ENCODE results near the gene NLRP13. TPM values are rescaled to one million over a fixed set of nuclear protein-coding genes. Genes with fewer than 3 reads are reported as not detected.

Gene NLRP13
- total RNA-seq, 1 experiment from 2014 or later = not detected

DNA sequence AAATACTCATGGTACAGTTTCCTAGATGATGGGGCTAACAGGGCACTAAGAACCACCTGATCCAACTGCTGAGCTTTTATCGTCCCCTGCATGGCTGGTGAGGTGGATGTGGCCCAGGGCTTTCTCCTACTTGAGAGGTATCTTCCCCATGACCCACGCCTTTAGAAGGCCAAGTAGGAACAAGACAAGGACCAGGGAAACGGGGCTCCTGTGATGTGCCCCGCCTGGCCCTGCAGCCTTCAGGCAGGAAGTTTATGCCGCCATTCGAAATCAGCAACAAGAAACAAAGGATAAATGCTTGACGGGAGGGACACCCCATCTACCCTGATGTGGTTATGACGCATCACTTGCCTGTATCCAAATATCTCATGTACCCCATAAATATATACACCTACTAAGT, 4.1 kb downstream of the NLRP13 start:
- Histone ChIP-seq H3K4me3 (ENCODE audit: insufficient read depth, low read depth, low read length) (no peak overlapping the region), H3K27me3 (ENCODE audit: control insufficient read depth, insufficient read depth, low read length) (no peaks in the 10 kb centered on the region), H3K36me3 (replicated peaks; ENCODE audit: control insufficient read depth, insufficient read depth, low read length) (no peaks in the 10 kb centered on the region)
- DNase-seq = no peak

DNA sequence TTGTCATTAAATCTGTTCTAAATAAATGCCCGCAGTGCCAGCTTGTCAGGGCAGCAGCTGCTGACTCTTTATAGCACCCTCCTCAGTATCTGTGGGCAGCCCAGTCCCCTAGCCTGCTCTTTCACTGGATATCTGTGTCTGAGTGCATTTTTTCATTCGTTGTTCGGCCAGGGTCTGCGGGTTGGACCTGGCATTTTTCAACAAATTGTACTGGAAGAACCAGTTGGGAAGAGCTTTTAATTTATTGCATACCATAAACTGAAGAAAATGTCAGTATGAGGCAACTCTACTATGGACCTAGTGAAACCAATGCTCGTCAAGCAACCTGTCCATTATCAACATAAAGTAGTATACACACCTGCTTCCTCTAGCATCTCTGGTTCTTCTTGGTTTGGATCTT, 8.6 kb downstream of the NLRP13 start:
- Histone ChIP-seq H3K4me3 (ENCODE audit: insufficient read depth, low read depth, low read length) (no peak overlapping the region), H3K36me3 (replicated peaks; ENCODE audit: control insufficient read depth, insufficient read depth, low read length) (no peaks in the 10 kb centered on the region), H3K27me3 (ENCODE audit: control insufficient read depth, insufficient read depth, low read length) (no peaks in the 10 kb centered on the region)
- DNase-seq = no peak

DNA sequence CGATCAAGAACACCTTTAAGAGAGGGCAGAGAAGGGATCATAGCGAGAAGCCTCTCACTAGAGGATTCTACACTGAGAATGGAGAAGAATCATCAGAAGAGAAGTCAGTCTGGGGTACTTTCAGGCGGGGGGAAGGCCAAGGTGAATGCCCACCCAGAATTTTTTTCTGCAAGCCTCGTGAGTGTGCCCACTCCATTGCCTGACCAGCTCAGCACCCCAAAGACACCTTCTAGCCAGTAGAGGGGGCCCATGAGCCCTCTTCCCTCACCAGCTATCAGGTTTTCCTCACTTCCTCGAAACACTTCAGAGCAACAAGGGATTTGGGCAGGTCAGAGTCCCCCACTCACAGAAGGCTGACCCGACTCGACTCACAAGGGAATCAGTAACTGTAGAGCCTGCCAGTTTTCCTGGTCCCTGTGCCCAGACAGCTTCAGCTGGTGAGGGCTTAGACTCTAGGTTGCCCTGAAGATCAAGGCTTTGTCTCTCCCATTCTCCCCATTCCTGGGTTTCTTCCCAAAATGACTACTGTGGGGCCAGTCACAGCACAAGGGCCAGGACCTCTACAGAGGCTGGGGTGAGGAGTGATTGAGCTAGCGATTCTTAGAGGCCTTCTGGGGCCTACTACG, 18.4 kb downstream of the NLRP13 start:
- no peak for DNase-seq
- Histone ChIP-seq H3K36me3 (replicated peaks; ENCODE audit: control insufficient read depth, insufficient read depth, low read length) (no peaks in the 10 kb centered on the region), H3K27me3 (ENCODE audit: control insufficient read depth, insufficient read depth, low read length) (no peaks in the 10 kb centered on the region), H3K4me3 (ENCODE audit: insufficient read depth, low read depth, low read length) (no peak overlapping the region)

- no peak for DNase-seq
- Histone ChIP-seq H3K27me3 (ENCODE audit: control insufficient read depth, insufficient read depth, low read length) (no peaks in the 10 kb centered on the region), H3K36me3 (replicated peaks; ENCODE audit: control insufficient read depth, insufficient read depth, low read length) (no peaks in the 10 kb centered on the region), H3K4me3 (ENCODE audit: insufficient read depth, low read depth, low read length) (no peak overlapping the region)
Observed at GRCh38 chr19:55912916-55913315, 19.2 kb downstream of the NLRP13 start.

- no peak for DNase-seq
- Histone ChIP-seq H3K27me3 (ENCODE audit: control insufficient read depth, insufficient read depth, low read length) (no peaks in the 10 kb centered on the region), H3K4me3 (ENCODE audit: insufficient read depth, low read depth, low read length) (no peak overlapping the region), H3K36me3 (replicated peaks; ENCODE audit: control insufficient read depth, insufficient read depth, low read length) (no peaks in the 10 kb centered on the region)
Observed at GRCh38 chr19:55909801-55910200, 22.3 kb downstream of the NLRP13 start.

- DNase-seq = no peak
- H3K27me3 ChIP-seq (ENCODE audit: control insufficient read depth, insufficient read depth, low read length) = no peaks in the 10 kb centered on the region; the same call in 1 of the 2 replicates
- no peak overlapping the region for H3K4me3 ChIP-seq (ENCODE audit: insufficient read depth, low read depth, low read length)
- no peaks in the 10 kb centered on the region; the same call in 1 of the 2 replicates for H3K36me3 ChIP-seq (replicated peaks; ENCODE audit: control insufficient read depth, insufficient read depth, low read length)
Observed at GRCh38 chr19:55907746-55908145, 24.4 kb downstream of the NLRP13 start.

DNA sequence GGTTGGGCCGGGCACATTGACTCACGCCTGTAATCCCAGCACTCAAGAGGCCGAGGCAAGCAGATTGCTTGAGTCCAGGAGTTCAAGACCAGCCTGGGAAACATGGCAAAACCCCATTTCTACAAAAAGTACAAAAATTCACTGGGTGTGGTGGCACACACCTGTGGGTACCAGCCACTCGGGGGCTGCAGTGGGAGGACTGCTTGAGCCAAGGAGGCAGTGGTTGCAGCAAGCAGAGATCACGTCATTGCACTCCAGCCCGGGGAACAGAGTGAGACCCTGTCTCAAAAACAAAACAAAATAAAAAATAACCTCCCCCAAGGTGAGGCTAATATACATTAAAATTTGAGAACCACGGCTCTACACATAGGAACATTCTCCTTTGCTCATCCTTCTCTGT, 24.9 kb downstream of the NLRP13 start:
- no peaks in the 10 kb centered on the region; the same call in 1 of the 2 replicates for H3K36me3 ChIP-seq (replicated peaks; ENCODE audit: control insufficient read depth, insufficient read depth, low read length)
- H3K27me3 ChIP-seq (ENCODE audit: control insufficient read depth, insufficient read depth, low read length) = no peaks in the 10 kb centered on the region; the same call in 1 of the 2 replicates
- no peak for DNase-seq
- no peak overlapping the region for H3K4me3 ChIP-seq (ENCODE audit: insufficient read depth, low read depth, low read length)

DNA sequence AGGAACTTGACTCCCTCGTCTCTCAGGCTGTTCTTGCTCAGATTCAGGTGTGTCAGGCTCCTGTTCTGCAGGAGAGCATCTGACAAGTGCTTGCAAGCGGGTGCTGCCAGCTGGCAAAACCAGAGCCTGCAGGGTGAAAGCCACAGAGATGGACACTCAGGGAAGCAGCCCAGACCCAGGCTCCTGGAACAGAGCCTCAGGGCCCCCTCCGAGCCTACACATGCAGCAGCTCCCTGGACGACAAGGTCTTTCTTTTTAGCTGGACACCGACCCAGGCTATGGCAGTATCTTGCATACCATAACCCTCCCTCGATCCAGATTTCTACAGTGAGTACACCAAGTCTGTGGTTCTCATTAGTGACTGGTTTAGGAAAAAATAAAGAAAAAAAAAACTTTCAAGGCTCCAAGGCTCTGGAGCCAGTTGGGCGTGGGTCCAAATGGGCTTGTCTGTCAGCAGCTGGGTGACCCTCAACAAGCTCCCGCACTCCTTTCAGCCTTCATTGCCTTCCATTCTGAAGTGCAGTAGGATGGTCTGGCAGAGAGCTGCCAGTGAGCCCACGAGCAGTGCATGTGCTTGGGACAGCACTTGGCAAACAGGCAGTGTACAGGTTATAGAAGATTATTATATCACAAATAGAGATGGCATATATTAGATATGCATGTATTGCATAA, 29.9 kb downstream of the NLRP13 start:
- no peaks in the 10 kb centered on the region; the same call in 1 of the 2 replicates for H3K36me3 ChIP-seq (replicated peaks; ENCODE audit: control insufficient read depth, insufficient read depth, low read length)
- H3K4me3 ChIP-seq (ENCODE audit: insufficient read depth, low read depth, low read length) = no peak overlapping the region
- H3K27me3 ChIP-seq (ENCODE audit: control insufficient read depth, insufficient read depth, low read length) = no peaks in the 10 kb centered on the region; the same call in 1 of the 2 replicates
- DNase-seq = no peak

- H3K4me3 ChIP-seq (ENCODE audit: insufficient read depth, low read depth, low read length) = no peak overlapping the region
Observed at GRCh38 chr19:55901369-55902079, 30.6 kb downstream of the NLRP13 start.

DNA sequence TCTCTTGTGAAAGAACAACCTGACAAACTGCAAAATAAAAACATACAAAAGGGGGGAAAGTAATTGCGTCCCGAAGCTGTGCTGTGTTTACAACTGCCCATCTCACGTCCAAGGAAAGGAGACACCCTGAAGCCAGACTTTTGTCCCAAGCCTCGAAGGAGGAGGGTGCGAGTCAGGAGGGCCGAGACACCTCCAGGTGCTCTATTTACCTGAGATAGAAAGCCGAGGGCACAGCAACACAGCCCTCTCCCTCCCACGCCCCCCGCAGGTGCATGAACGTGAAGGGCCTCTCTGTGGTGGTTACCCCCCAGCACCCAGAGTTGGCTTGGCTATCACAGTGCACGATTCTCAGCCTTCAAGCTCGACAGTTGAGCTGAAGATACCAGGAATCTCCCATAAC, 33.2 kb downstream of the NLRP13 start:
- DNase-seq = no peak
- H3K36me3 ChIP-seq (replicated peaks; ENCODE audit: control insufficient read depth, insufficient read depth, low read length) = no peaks in the 10 kb centered on the region; the same call in 1 of the 2 replicates

More at GRCh38 chr19:55901369-55902079, 30.6 kb downstream of the NLRP13 start:
- no peak for DNase-seq
- H3K36me3 ChIP-seq (replicated peaks; ENCODE audit: control insufficient read depth, insufficient read depth, low read length) = no peaks in the 10 kb centered on the region; the same call in 1 of the 2 replicates
- no peaks in the 10 kb centered on the region; the same call in 1 of the 2 replicates for H3K27me3 ChIP-seq (ENCODE audit: control insufficient read depth, insufficient read depth, low read length)

DNA sequence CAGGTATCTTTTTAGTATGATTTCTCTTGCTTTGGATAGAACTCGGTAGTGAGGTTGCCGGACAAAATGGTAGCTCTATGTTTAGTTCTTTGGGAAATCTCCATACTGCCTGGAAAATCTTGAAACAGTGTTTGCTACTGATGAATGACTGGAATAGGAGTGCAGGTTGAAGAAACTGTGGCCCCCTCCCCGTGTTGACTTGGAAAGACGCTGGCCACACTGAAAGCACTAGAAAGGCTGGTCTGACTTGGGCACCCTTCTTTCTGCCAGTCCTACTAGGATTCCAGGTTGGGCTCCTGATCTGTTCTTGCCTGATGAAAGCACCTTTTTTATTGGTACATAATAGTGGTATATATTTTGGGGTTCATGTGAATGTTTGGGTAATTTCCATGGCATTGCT, 49.5 kb downstream of the NLRP13 start:
- H3K4me3 ChIP-seq (ENCODE audit: insufficient read depth, low read depth, low read length) = no peak overlapping the region
- H3K36me3 ChIP-seq (replicated peaks; ENCODE audit: control insufficient read depth, insufficient read depth, low read length) = no peaks in the 10 kb centered on the region
- no peaks in the 10 kb centered on the region for H3K27me3 ChIP-seq (ENCODE audit: control insufficient read depth, insufficient read depth, low read length)
- no peak for DNase-seq

More for the DNA sequence above, 33.2 kb downstream of the NLRP13 start:
- no peaks in the 10 kb centered on the region; the same call in 1 of the 2 replicates for H3K27me3 ChIP-seq (ENCODE audit: control insufficient read depth, insufficient read depth, low read length)
- H3K4me3 ChIP-seq (ENCODE audit: insufficient read depth, low read depth, low read length) = no peak overlapping the region

GRCh38 chr19:55877211-55877610, 54.9 kb downstream of the NLRP13 start:
- Histone ChIP-seq H3K36me3 (replicated peaks; ENCODE audit: control insufficient read depth, insufficient read depth, low read length) (no peaks in the 10 kb centered on the region), H3K27me3 (ENCODE audit: control insufficient read depth, insufficient read depth, low read length) (no peaks in the 10 kb centered on the region), H3K4me3 (ENCODE audit: insufficient read depth, low read depth, low read length) (no peak overlapping the region)
- DNase-seq = no peak

DNA sequence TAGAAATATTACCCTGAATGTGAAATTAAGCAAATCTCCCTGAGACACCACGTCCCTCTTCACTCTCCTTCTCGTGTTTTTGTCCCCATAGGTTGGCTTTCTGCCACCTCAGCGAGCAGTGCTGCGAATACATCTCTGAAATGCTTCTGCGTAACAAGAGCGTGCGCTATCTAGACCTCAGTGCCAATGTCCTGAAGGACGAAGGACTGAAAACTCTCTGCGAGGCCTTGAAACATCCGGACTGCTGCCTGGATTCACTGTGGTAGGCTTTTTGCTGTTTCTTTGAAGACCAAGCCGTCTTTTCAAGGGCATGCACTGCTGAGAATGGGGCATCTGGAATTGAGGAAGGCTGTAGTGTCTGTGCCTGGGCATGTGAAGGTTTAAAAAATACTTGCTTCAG, 61.4 kb downstream of the NLRP13 start:
- DNase-seq = no peak
- Histone ChIP-seq H3K27me3 (ENCODE audit: control insufficient read depth, insufficient read depth, low read length) (no peaks in the 10 kb centered on the region), H3K4me3 (ENCODE audit: insufficient read depth, low read depth, low read length) (no peak overlapping the region), H3K36me3 (replicated peaks; ENCODE audit: control insufficient read depth, insufficient read depth, low read length) (no peaks in the 10 kb centered on the region)

GRCh38 chr19:55867101-55867500, 65.0 kb downstream of the NLRP13 start:
- Histone ChIP-seq H3K27me3 (ENCODE audit: control insufficient read depth, insufficient read depth, low read length) (no peaks in the 10 kb centered on the region), H3K4me3 (ENCODE audit: insufficient read depth, low read depth, low read length) (no peak overlapping the region), H3K36me3 (replicated peaks; ENCODE audit: control insufficient read depth, insufficient read depth, low read length) (no peaks in the 10 kb centered on the region)
- no peak for DNase-seq

- Histone ChIP-seq H3K27me3 (ENCODE audit: control insufficient read depth, insufficient read depth, low read length) (no peaks in the 10 kb centered on the region), H3K4me3 (ENCODE audit: insufficient read depth, low read depth, low read length) (no peak overlapping the region), H3K36me3 (replicated peaks; ENCODE audit: control insufficient read depth, insufficient read depth, low read length) (no peaks in the 10 kb centered on the region)
- DNase-seq = no peak
Observed at GRCh38 chr19:55866521-55866920, 65.6 kb downstream of the NLRP13 start.

Data from H7 (cell line).